PC-9 (cell line): ENCODE data around the gene TENT4A. TPM values are rescaled to one million over a fixed set of nuclear protein-coding genes. Genes with fewer than 3 reads are reported as not detected.

ENCODE experiments used
- BruUV-seq: library from RNA; stranded (reverse); fragments of 400-500 nt; replicated peaks from 2 replicates; lab custom pipeline; 2021; lab: Mats Ljungman, UMichigan
- CTCF ChIA-PET: fragments of 300-600 bp; sonication (Branson Sonifier 250); formaldehyde crosslinking; loops from one replicate; lab custom pipeline; 2022; ENCODE audit warnings: antibody characterized with exemption; lab: Charles Lee
- POLR2A ChIA-PET: fragments of 300-600 bp; sonication (Branson Sonifier 250); formaldehyde crosslinking; loops from one replicate; lab custom pipeline; 2022; ENCODE audit warnings: antibody characterized with exemption; ENCODE audit not compliant: unreplicated experiment; lab: Charles Lee
- DNase-seq, 2 experiments: peaks; one replicate each; pipeline versions ENCODE4 v3.0.0 to v3.0.0-alpha.2; 2015 to 2022; ENCODE audit warnings: mixed read lengths in 1 of 2
- H2AFZ ChIP-seq: fragments of 200-600 bp; sonication (generic); 2 replicates; pipeline ENCODE4 v1.8.1; 2017; ENCODE audit warnings: antibody characterized with exemption
- H3F3A ChIP-seq: fragments of 200-600 bp; sonication (generic); 2 replicates; pipeline ENCODE4 v1.8.1; 2017; ENCODE audit warnings: antibody characterized with exemption, mild to moderate bottlenecking, low read depth; ENCODE audit not compliant: insufficient read depth
- H3K27ac ChIP-seq: fragments of 200-600 bp; sonication (generic); 2 replicates; pipeline ENCODE4 v1.6.1; 2016; ENCODE audit warnings: mixed run types
- H3K27me3 ChIP-seq: fragments of 200-600 bp; sonication (generic); 2 replicates; pipeline ENCODE4 v1.6.1; 2016; ENCODE audit warnings: low read depth, mixed run types; ENCODE audit not compliant: insufficient read depth
- H3K36me3 ChIP-seq: fragments of 200-600 bp; sonication (generic); 2 replicates; pipeline ENCODE4 v1.6.1; 2016; ENCODE audit warnings: low read depth, mixed run types
- H3K4me1 ChIP-seq: fragments of 200-600 bp; sonication (generic); replicated peaks from 2 replicates; pipeline ENCODE4 v1.6.1; 2016; ENCODE audit warnings: mixed run types; ENCODE audit not compliant: insufficient read depth
- H3K4me2 ChIP-seq: fragments of 200-600 bp; sonication (generic); 2 replicates; pipeline ENCODE4 v1.6.1; 2017; ENCODE audit warnings: mixed run types
- H3K4me3 ChIP-seq: fragments of 200-600 bp; sonication (generic); 2 replicates; pipeline ENCODE4 v1.6.1; 2016; ENCODE audit warnings: mixed run types
- H3K79me2 ChIP-seq: fragments of 200-600 bp; sonication (generic); 2 replicates; pipeline ENCODE4 v1.6.1; 2017; ENCODE audit warnings: low read depth, mixed run types
- H3K9me2 ChIP-seq: fragments of 200-600 bp; sonication (generic); 2 replicates; pipeline ENCODE4 v1.8.1; 2017; ENCODE audit warnings: mild to moderate bottlenecking; ENCODE audit not compliant: insufficient read depth
- H3K9me3 ChIP-seq: fragments of 200-600 bp; sonication (generic); 2 replicates; pipeline ENCODE4 v1.8.1; 2016; ENCODE audit warnings: low read depth; ENCODE audit not compliant: insufficient read depth
- H4K20me1 ChIP-seq: fragments of 200-600 bp; sonication (generic); 2 replicates; pipeline ENCODE4 v1.8.1; 2017; ENCODE audit not compliant: insufficient read depth
- CTCF ChIP-seq: fragments of 200-600 bp; sonication (generic); conservative IDR thresholded peaks from 2 replicates; pipeline ENCODE4 v1.6.1; 2017; ENCODE audit warnings: mixed run types, antibody characterized with exemption, mild to moderate bottlenecking, moderate library complexity
- EZH2 ChIP-seq: fragments of 200-600 bp; sonication (generic); IDR thresholded peaks from 2 replicates; pipeline ENCODE4 v1.8.0; 2017; ENCODE audit warnings: antibody characterized with exemption, low read depth
- intact Hi-C: fragments of 100-400 bp; cut with micrococcal nuclease; formaldehyde crosslinking; loops from one replicate; pipeline ENCODE4 v1.10.0; 2022; ENCODE audit not compliant: unreplicated experiment
- total RNA-seq: library from RNA; stranded (reverse); gene quantifications from 2 replicates; pipeline ENCODE4 v1.2.3, GENCODE V29; 2021

TENT4A gene
- total RNA-seq, 1 experiment from 2014 or later, result 84.8 TPM

- H3K4me2 ChIP-seq, result peak overlapping the region; percentile 95
- peaks cover 69% of the 10 kb centered on the region for H4K20me1 ChIP-seq
- no TSS peak for BruUV-seq
- H3K4me3 ChIP-seq, result peak overlapping the region; percentile 84; the same call in 1 of the 2 replicates
- no peaks in the 10 kb centered on the region for H3K27me3 ChIP-seq
- no peak overlapping the region for H2AFZ ChIP-seq
- H3F3A ChIP-seq, result peaks cover 11% of the 10 kb centered on the region
- H3K4me1 ChIP-seq, result peaks cover 25% of the 10 kb centered on the region
- no peaks in the 10 kb centered on the region for H3K9me3 ChIP-seq
- H3K79me2 ChIP-seq, result peaks cover 72% of the 10 kb centered on the region
- TF ChIP-seq EZH2 (no peak), CTCF (no peak)
- H3K27ac ChIP-seq, result no peak overlapping the region
- no peak for DNase-seq
- intact Hi-C loops, result no loop called here
- CTCF ChIA-PET, result no interaction called here
- POLR2A ChIA-PET, result no interaction called here
- 0 out of 2 replicates have a peak, but pooled peaks cover 6% of the 10 kb centered on the region for H3K36me3 ChIP-seq
- no peaks in the 10 kb centered on the region for H3K9me2 ChIP-seq
Observed at GRCh38 chr5:6716629-6717149, 3.5 kb downstream of the TENT4A start.

- Histone ChIP-seq H3K4me1 (peaks cover 24% of the 10 kb centered on the region), H3K9me2 (no peaks in the 10 kb centered on the region), H2AFZ (no peak overlapping the region), H3K27me3 (no peaks in the 10 kb centered on the region), H3K4me2 (peak overlapping the region; percentile 95), H3K9me3 (no peaks in the 10 kb centered on the region), H3K27ac (no peak overlapping the region), H3K4me3 (peak overlapping the region; percentile 84; the same call in 1 of the 2 replicates), H3K79me2 (peaks cover 78% of the 10 kb centered on the region), H3K36me3 (0 out of 2 replicates have a peak, but pooled peaks cover 6% of the 10 kb centered on the region), H4K20me1 (peaks cover 74% of the 10 kb centered on the region), H3F3A (peaks cover 5% of the 10 kb centered on the region)
- POLR2A ChIA-PET, result no interaction called here
- CTCF ChIA-PET, result no interaction called here
- no peak for DNase-seq
- no TSS peak for BruUV-seq
- TF ChIP-seq CTCF (no peak), EZH2 (no peak)
- intact Hi-C loops, result no loop called here
Observed at GRCh38 chr5:6717247-6717646, 4.0 kb downstream of the TENT4A start.

- intact Hi-C loops, result no loop called here
- DNase-seq, result no peak
- BruUV-seq, result no TSS peak
- H3K9me3 ChIP-seq, result no peaks in the 10 kb centered on the region
- H3F3A ChIP-seq, result peaks cover under 1% of the 10 kb centered on the region; the same call in 1 of the 2 replicates
- no peak overlapping the region for H3K27ac ChIP-seq
- H3K4me2 ChIP-seq, result peak overlapping the region; percentile 95
- POLR2A ChIA-PET, result no interaction called here
- 0 out of 2 replicates have a peak, but pooled peaks cover 6% of the 10 kb centered on the region for H3K36me3 ChIP-seq
- no peaks in the 10 kb centered on the region for H3K27me3 ChIP-seq
- no peak overlapping the region for H3K4me3 ChIP-seq
- H4K20me1 ChIP-seq, result peaks cover 78% of the 10 kb centered on the region
- peaks cover 24% of the 10 kb centered on the region for H3K4me1 ChIP-seq
- no peak overlapping the region for H2AFZ ChIP-seq
- no peaks in the 10 kb centered on the region for H3K9me2 ChIP-seq
- TF ChIP-seq CTCF, result no peak
- TF ChIP-seq EZH2, result no peak
- CTCF ChIA-PET, result no interaction called here
- peaks cover 82% of the 10 kb centered on the region for H3K79me2 ChIP-seq
Observed at GRCh38 chr5:6717687-6718086, 4.5 kb downstream of the TENT4A start.
